PC-3 (cell line): ENCODE measurements around the gene CHD5. TPM values are rescaled to one million over a fixed set of nuclear protein-coding genes. Genes with fewer than 3 reads are reported as not detected.

Experiments used
- ATAC-seq: fragments of 200-7000 bp; cut with Tn5 transposase; 2 replicates; pipeline ENCODE4 v1.9.1; 2020; ENCODE audit warnings: mild to moderate bottlenecking, moderate library complexity
- BruUV-seq: library from RNA; stranded (reverse); fragments of 400-500 nt; replicated peaks from 2 replicates; lab custom pipeline; 2021; lab: Mats Ljungman, UMichigan
- CTCF ChIA-PET: fragments of 300-600 bp; sonication (Branson Sonifier 250); formaldehyde crosslinking; loops from one replicate; lab custom pipeline; 2022; ENCODE audit warnings: antibody characterized with exemption; lab: Charles Lee
- POLR2A ChIA-PET: fragments of 300-600 bp; sonication (Branson Sonifier 250); formaldehyde crosslinking; loops from one replicate; lab custom pipeline; 2022; ENCODE audit warnings: antibody characterized with exemption; ENCODE audit not compliant: unreplicated experiment; lab: Charles Lee
- DNase-seq: peaks from one replicate; pipeline ENCODE4 v3.0.0-alpha.2; 2015
- H2AFZ ChIP-seq: fragments of 300-600 bp; sonication (generic); 2 replicates; pipeline ENCODE4 v1.6.0; 2016; ENCODE audit warnings: antibody characterized with exemption, low read length
- H3F3A ChIP-seq: fragments of 300-600 bp; sonication (generic); one replicate; pipeline ENCODE4 v1.6.0; 2017; ENCODE audit warnings: antibody characterized with exemption, low read length, control low read depth, mild to moderate bottlenecking; ENCODE audit not compliant: unreplicated experiment
- H3K27ac ChIP-seq: fragments of 300-600 bp; sonication (generic); 2 replicates; pipeline ENCODE4 v1.5.1; 2016; ENCODE audit warnings: mild to moderate bottlenecking, low read length
- H3K27me3 ChIP-seq: fragments of 300-600 bp; sonication (generic); 2 replicates; pipeline ENCODE4 v1.6.1; 2016; ENCODE audit warnings: low read length, mixed read lengths
- H3K36me3 ChIP-seq: fragments of 300-600 bp; sonication (generic); 2 replicates; pipeline ENCODE4 v1.6.1; 2016; ENCODE audit warnings: low read depth, mixed run types, low read length, mixed read lengths
- H3K4me1 ChIP-seq: fragments of 300-600 bp; sonication (generic); 2 replicates; pipeline ENCODE4 v1.5.1; 2016; ENCODE audit warnings: low read length; ENCODE audit not compliant: insufficient read depth
- H3K4me2 ChIP-seq: fragments of 300-600 bp; sonication (generic); 2 replicates; pipeline ENCODE4 v1.6.0; 2016; ENCODE audit warnings: low read length
- H3K4me3 ChIP-seq: fragments of 300-600 bp; sonication (generic); 2 replicates; pipeline ENCODE4 v1.5.1; 2016; ENCODE audit warnings: mild to moderate bottlenecking, low read length, mixed read lengths
- H3K79me2 ChIP-seq: fragments of 300-600 bp; sonication (generic); 2 replicates; pipeline ENCODE4 v1.6.1; 2017; ENCODE audit warnings: low read length, mixed read lengths
- H3K9ac ChIP-seq: fragments of 300-600 bp; sonication (generic); 2 replicates; pipeline ENCODE4 v1.6.0; 2016; ENCODE audit warnings: mild to moderate bottlenecking, low read length
- H3K9me2 ChIP-seq: fragments of 300-600 bp; sonication (generic); replicated peaks from 2 replicates; pipeline ENCODE4 v1.6.1; 2016; ENCODE audit warnings: mixed run types, low read length, mixed read lengths
- H3K9me3 ChIP-seq: fragments of 300-600 bp; sonication (generic); 2 replicates; pipeline ENCODE4 v1.6.1; 2016; ENCODE audit warnings: low read length, mixed read lengths
- H4K20me1 ChIP-seq: fragments of 300-600 bp; sonication (generic); 2 replicates; pipeline ENCODE4 v1.6.1; 2016; ENCODE audit warnings: low read length, mixed read lengths
- EZH2 ChIP-seq: fragments of 300-600 bp; sonication (generic); IDR thresholded peaks from one replicate; pipeline ENCODE4 v1.6.1; 2017; ENCODE audit warnings: antibody characterized with exemption, mild to moderate bottlenecking, low read length; ENCODE audit not compliant: unreplicated experiment
- EZH2phosphoT487 ChIP-seq: fragments of 300-600 bp; sonication (generic); IDR thresholded peaks from 2 replicates; pipeline ENCODE4 v1.6.1; 2018; ENCODE audit warnings: mild to moderate bottlenecking, antibody characterized with exemption, low read length, borderline replicate concordance
- intact Hi-C: fragments of 100-400 bp; cut with micrococcal nuclease; formaldehyde crosslinking; loops from 2 replicates; pipeline ENCODE4 v1.9.0; 2023
- total RNA-seq: library from RNA; depleted of rRNA; stranded (reverse); fragments of >200 nt; gene quantifications from 2 replicates; pipeline ENCODE4 v1.2.3, GENCODE V29; 2014
- TF ChIP-seq, protein P1 (sequence below): fragments of 300-600 bp; sonication (generic); conservative IDR thresholded peaks from 2 replicates; pipeline ENCODE4 v1.5.1; 2017; ENCODE audit warnings: antibody characterized with exemption, low read depth, mild to moderate bottlenecking, low read length

The CHD5 gene
- total RNA-seq, 1 experiment from 2014 or later, result 0.55 TPM

DNA sequence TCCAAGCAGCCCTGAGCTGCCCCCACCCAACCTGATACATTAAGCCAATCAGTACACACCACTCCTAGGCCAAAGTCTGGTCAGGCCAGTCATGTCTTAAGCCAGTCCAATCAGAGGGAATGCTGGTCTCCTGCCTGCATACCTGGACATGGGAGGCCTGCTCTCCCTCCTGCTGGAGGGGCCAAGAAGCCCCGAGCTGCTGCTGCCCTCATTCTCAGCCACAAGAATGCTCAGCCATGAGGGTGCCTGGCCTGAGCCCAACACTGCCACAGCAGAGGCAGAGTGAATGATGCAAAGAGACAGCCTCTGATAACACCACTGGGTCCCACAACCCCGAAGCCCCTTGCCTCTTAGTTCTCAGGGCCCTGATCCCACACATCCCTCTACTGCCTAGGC, 23.0 kb downstream of the CHD5 start:
- Histone ChIP-seq H3K9ac (peak overlapping the region; percentile 78), H3K4me3 (peak overlapping the region; percentile 32; the same call in 1 of the 2 replicates), H2AFZ (peak overlapping the region; percentile 11; the same call in 1 of the 2 replicates), H3K27ac (peak overlapping the region; percentile 97), H3K9me3 (no peaks in the 10 kb centered on the region), H3K9me2 (no peaks in the 10 kb centered on the region), H3F3A (peaks cover 16% of the 10 kb centered on the region), H4K20me1 (no peaks in the 10 kb centered on the region), H3K27me3 (no peaks in the 10 kb centered on the region), H3K4me1 (peaks cover 27% of the 10 kb centered on the region), H3K36me3 (no peaks in the 10 kb centered on the region), H3K79me2 (no peaks in the 10 kb centered on the region), H3K4me2 (peak overlapping the region; percentile 80)
- DNase-seq (peak; percentile 64), ATAC-seq (peak; percentile 26)
- POLR2A ChIA-PET, result no interaction called here
- BruUV-seq, result TSS peak; percentile 94
- CTCF ChIA-PET, result no interaction called here
- intact Hi-C loops, result loop anchor here (1.0 to 5.0 kb wide), 3 partner anchors 41 to 105 kb away; partner anchors contain the start of gene RPL22
- TF ChIP-seq EZH2, result no peak
- TF ChIP-seq, protein P1, sequence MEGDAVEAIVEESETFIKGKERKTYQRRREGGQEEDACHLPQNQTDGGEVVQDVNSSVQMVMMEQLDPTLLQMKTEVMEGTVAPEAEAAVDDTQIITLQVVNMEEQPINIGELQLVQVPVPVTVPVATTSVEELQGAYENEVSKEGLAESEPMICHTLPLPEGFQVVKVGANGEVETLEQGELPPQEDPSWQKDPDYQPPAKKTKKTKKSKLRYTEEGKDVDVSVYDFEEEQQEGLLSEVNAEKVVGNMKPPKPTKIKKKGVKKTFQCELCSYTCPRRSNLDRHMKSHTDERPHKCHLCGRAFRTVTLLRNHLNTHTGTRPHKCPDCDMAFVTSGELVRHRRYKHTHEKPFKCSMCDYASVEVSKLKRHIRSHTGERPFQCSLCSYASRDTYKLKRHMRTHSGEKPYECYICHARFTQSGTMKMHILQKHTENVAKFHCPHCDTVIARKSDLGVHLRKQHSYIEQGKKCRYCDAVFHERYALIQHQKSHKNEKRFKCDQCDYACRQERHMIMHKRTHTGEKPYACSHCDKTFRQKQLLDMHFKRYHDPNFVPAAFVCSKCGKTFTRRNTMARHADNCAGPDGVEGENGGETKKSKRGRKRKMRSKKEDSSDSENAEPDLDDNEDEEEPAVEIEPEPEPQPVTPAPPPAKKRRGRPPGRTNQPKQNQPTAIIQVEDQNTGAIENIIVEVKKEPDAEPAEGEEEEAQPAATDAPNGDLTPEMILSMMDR, result no peak
- TF ChIP-seq EZH2phosphoT487, result no peak

DNA sequence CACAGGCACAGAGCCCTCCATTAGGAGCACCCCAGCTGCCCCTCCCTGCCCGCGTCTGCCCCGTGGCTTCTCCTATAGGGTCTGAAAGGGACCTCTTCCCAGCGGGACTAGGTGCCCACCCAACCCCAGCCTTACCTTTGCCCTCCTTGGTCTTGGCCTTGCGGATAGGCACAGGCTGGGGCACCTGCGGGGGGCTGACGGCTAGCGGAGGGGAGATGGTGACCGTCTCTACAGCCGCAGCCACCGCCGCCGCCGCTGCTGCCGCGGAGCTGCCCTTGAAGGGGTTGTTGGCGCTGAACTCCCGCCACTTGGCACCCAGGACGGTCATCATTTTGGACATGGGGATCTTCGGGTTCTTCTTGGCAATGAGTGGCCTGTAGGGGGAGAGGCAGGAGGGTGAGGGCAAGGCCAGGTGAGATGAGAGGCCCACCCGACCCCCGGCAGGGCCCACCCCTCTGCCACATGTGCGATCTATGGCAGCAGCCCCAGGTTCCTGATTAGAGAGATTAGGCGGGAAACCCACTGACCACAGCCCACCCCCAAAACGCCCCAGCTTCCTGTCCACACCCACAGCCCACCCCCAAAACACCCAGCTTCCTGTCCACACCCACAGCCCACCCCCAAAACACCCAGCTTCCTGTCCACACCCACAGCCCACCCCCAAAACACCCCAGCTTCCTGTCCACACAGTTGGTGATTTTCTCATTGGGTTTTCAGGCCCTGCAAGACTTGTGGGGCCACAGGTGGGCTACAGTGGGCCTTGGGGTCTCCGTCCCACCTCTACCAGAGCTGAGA, 25.4 kb downstream of the CHD5 start:
- TF ChIP-seq EZH2, result no peak
- DNase-seq (no peak), ATAC-seq (no peak)
- no peaks in the 10 kb centered on the region for H3K36me3 ChIP-seq
- H3K27ac ChIP-seq, result no peak overlapping the region
- POLR2A ChIA-PET, result no interaction called here
- no peaks in the 10 kb centered on the region for H3K9me3 ChIP-seq
- CTCF ChIA-PET, result no interaction called here
- no TSS peak for BruUV-seq
- H3K9me2 ChIP-seq, result no peaks in the 10 kb centered on the region
- H3K4me1 ChIP-seq, result peaks cover 27% of the 10 kb centered on the region
- peaks cover 16% of the 10 kb centered on the region for H3F3A ChIP-seq
- H3K79me2 ChIP-seq, result no peaks in the 10 kb centered on the region
- H3K27me3 ChIP-seq, result no peaks in the 10 kb centered on the region
- H2AFZ ChIP-seq, result no peak overlapping the region
- H3K9ac ChIP-seq, result no peak overlapping the region
- H3K4me2 ChIP-seq, result no peak overlapping the region
- H4K20me1 ChIP-seq, result no peaks in the 10 kb centered on the region
- no peak overlapping the region for H3K4me3 ChIP-seq
- intact Hi-C loops, result loop anchor here (5.0 kb wide), 1 partner anchor 102 kb away; no protein-coding TSS in a partner anchor

DNA sequence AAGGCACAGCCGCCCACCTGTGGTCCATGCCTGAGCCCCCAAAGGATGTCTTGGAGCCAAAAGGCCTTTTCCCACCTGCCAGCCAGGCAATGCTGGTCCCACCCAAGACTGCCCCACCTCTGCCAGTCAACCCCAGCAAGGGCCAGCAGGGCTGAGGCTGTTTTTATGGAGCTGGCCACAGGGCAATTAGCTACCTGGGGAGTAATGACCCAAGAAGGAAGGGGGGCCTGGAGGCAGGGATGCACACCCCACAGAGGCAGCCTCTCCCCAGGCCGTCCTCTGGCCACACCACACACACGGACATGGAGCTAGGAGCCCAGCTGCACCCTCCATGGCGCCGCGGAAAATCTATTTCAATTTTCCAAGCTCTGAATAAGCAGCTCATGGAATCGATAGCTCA, 27.2 kb downstream of the CHD5 start:
- no peak overlapping the region for H2AFZ ChIP-seq
- ATAC-seq, result no peak
- CTCF ChIA-PET, result no interaction called here
- no peaks in the 10 kb centered on the region for H3K9me3 ChIP-seq
- TF ChIP-seq EZH2, result no peak
- TF ChIP-seq, protein P1, result no peak
- no peak overlapping the region for H3K27ac ChIP-seq
- peaks cover 20% of the 10 kb centered on the region for H3K4me1 ChIP-seq
- intact Hi-C loops, result no loop called here
- no peak overlapping the region for H3K4me3 ChIP-seq
- H3K9me2 ChIP-seq, result no peaks in the 10 kb centered on the region
- H3K79me2 ChIP-seq, result no peaks in the 10 kb centered on the region
- no peaks in the 10 kb centered on the region for H4K20me1 ChIP-seq
- BruUV-seq, result no TSS peak
- H3K36me3 ChIP-seq, result no peaks in the 10 kb centered on the region
- no peak overlapping the region for H3K9ac ChIP-seq
- H3K27me3 ChIP-seq, result no peaks in the 10 kb centered on the region
- peaks cover 10% of the 10 kb centered on the region for H3F3A ChIP-seq
- no peak overlapping the region for H3K4me2 ChIP-seq
- POLR2A ChIA-PET, result no interaction called here
- no peak for DNase-seq
